Activated T-cell treated with anti-CD3 and anti-CD28 coated beads, Interleukin-2, amount 50 U/mL, for 4 hours (primary cell): ENCODE measurements around the gene TAOK1. TPM values are rescaled to one million over a fixed set of nuclear protein-coding genes. Genes with fewer than 3 reads are reported as not detected.
"Not testable (repeated sequence)": the region's sequence is repeated elsewhere in the genome, so short reads cannot be mapped to it uniquely, and the experiment has no call there.

Experiments
- ATAC-seq, 2 donors: fragments of 200-7000 bp; cut with Tn5 transposase; one replicate each; pipeline ENCODE4 v1.10.0; 2021
- DNase-seq: peaks from one replicate; pipeline ENCODE4 v3.0.0-alpha.2; 2020
- H3K27me3 Mint-ChIP-seq: one replicate; pipeline ENCODE4 v1.8.0; 2021; ENCODE audit warnings: low read depth, mixed read lengths
- H3K36me3 Mint-ChIP-seq: one replicate; pipeline ENCODE4 v1.8.0; 2022; ENCODE audit warnings: mixed read lengths; ENCODE audit not compliant: insufficient read depth
- H3K4me1 Mint-ChIP-seq: one replicate; pipeline ENCODE4 v1.8.0; 2021; ENCODE audit warnings: low read depth, mixed read lengths
- H3K4me3 Mint-ChIP-seq: one replicate; pipeline ENCODE4 v1.8.0; 2021; ENCODE audit warnings: mild to moderate bottlenecking, moderate library complexity, mixed read lengths
- H3K9me3 Mint-ChIP-seq: one replicate; pipeline ENCODE4 v1.8.0; 2021; ENCODE audit warnings: mixed read lengths
- total RNA-seq, 3 donors: library from RNA; stranded (reverse); gene quantifications; one replicate each; pipeline ENCODE4 v1.2.1, GENCODE V29; 2021

The TAOK1 gene
- total RNA-seq, 3 donors from 2014 or later = 35.6 to 42.4 (median 37.4) TPM

GRCh38 chr17:29510953-29511352 is 120.8 kb downstream of the TAOK1 start:
- Mint-ChIP-seq H3K9me3 (no peaks in the 10 kb centered on the region), H3K27me3 (no peaks in the 10 kb centered on the region), H3K36me3 (peaks cover 5% of the 10 kb centered on the region), H3K4me1 (no peaks in the 10 kb centered on the region), H3K4me3 (no peak overlapping the region)
- ATAC-seq (no peak), DNase-seq (no peak)

GRCh38 chr17:29514792-29515191 is 124.6 kb downstream of the TAOK1 start:
- peaks cover 14% of the 10 kb centered on the region for H3K36me3 Mint-ChIP-seq
- ATAC-seq = no peak
- no peak for DNase-seq
- no peak overlapping the region for H3K4me3 Mint-ChIP-seq
- H3K4me1 Mint-ChIP-seq = no peaks in the 10 kb centered on the region
- no peaks in the 10 kb centered on the region for H3K9me3 Mint-ChIP-seq
- H3K27me3 Mint-ChIP-seq = no peaks in the 10 kb centered on the region

GRCh38 chr17:29518359-29518758 is 128.2 kb downstream of the TAOK1 start:
- Mint-ChIP-seq H3K9me3 (no peaks in the 10 kb centered on the region), H3K36me3 (peaks cover 23% of the 10 kb centered on the region), H3K27me3 (no peaks in the 10 kb centered on the region), H3K4me3 (no peak overlapping the region), H3K4me1 (no peaks in the 10 kb centered on the region)
- no peak for DNase-seq
- ATAC-seq = no peak

GRCh38 chr17:29524692-29525091 is 134.5 kb downstream of the TAOK1 start:
- ATAC-seq (no peak), DNase-seq (no peak)
- Mint-ChIP-seq H3K4me1 (no peaks in the 10 kb centered on the region), H3K27me3 (no peaks in the 10 kb centered on the region), H3K9me3 (no peaks in the 10 kb centered on the region), H3K36me3 (peaks cover 19% of the 10 kb centered on the region), H3K4me3 (no peak overlapping the region)

- H3K27me3 Mint-ChIP-seq = no peaks in the 10 kb centered on the region
- no peak overlapping the region for H3K4me3 Mint-ChIP-seq
- H3K36me3 Mint-ChIP-seq = peaks cover 20% of the 10 kb centered on the region
- H3K9me3 Mint-ChIP-seq = no peaks in the 10 kb centered on the region
- no peaks in the 10 kb centered on the region for H3K4me1 Mint-ChIP-seq
- DNase-seq (no peak), ATAC-seq (no peak)
These were observed 136.2 kb downstream of the TAOK1 start for GRCh38 chr17:29526322-29526721.

GRCh38 chr17:29533976-29534375 is 143.8 kb downstream of the TAOK1 start:
- no peak overlapping the region for H3K4me3 Mint-ChIP-seq

GRCh38 chr17:29544066-29544465 is 153.9 kb downstream of the TAOK1 start:
- Mint-ChIP-seq H3K4me1 (peaks cover 6% of the 10 kb centered on the region), H3K27me3 (no peaks in the 10 kb centered on the region), H3K36me3 (peaks cover 14% of the 10 kb centered on the region), H3K4me3 (no peak overlapping the region), H3K9me3 (no peaks in the 10 kb centered on the region)
- DNase-seq = no peak
- ATAC-seq = no peak

More at GRCh38 chr17:29533976-29534375, 143.8 kb downstream of the TAOK1 start:
- H3K27me3 Mint-ChIP-seq = no peaks in the 10 kb centered on the region
- ATAC-seq = no peak
- no peaks in the 10 kb centered on the region for H3K4me1 Mint-ChIP-seq
- DNase-seq = no peak
- H3K9me3 Mint-ChIP-seq = no peaks in the 10 kb centered on the region
- peaks cover 23% of the 10 kb centered on the region for H3K36me3 Mint-ChIP-seq

- H3K36me3 Mint-ChIP-seq = peaks cover 14% of the 10 kb centered on the region
- H3K9me3 Mint-ChIP-seq = no peaks in the 10 kb centered on the region
- peaks cover 9% of the 10 kb centered on the region for H3K4me1 Mint-ChIP-seq
- no peak for DNase-seq
- H3K27me3 Mint-ChIP-seq = no peaks in the 10 kb centered on the region
- H3K4me3 Mint-ChIP-seq = no peak overlapping the region
- no peak for ATAC-seq
These were observed 155.9 kb downstream of the TAOK1 start for GRCh38 chr17:29546085-29546484.

- DNase-seq (no peak), ATAC-seq (no peak)
- Mint-ChIP-seq H3K36me3 (peaks cover 14% of the 10 kb centered on the region), H3K9me3 (no peaks in the 10 kb centered on the region), H3K4me3 (no peak overlapping the region), H3K27me3 (no peaks in the 10 kb centered on the region), H3K4me1 (peaks cover 9% of the 10 kb centered on the region)
These were observed 156.7 kb downstream of the TAOK1 start for GRCh38 chr17:29546830-29547229.

GRCh38 chr17:29549177-29549923 is 159.2 kb downstream of the TAOK1 start:
- Mint-ChIP-seq H3K27me3 (no peaks in the 10 kb centered on the region), H3K4me3 (no peak overlapping the region), H3K4me1 (peaks cover 9% of the 10 kb centered on the region), H3K9me3 (no peaks in the 10 kb centered on the region), H3K36me3 (no peaks in the 10 kb centered on the region)
- no peak for DNase-seq
- peak; percentile 21 to 23 for ATAC-seq

GRCh38 chr17:29555840-29556239 is 165.7 kb downstream of the TAOK1 start:
- no peak for DNase-seq
- no peaks in the 10 kb centered on the region for H3K27me3 Mint-ChIP-seq

GRCh38 chr17:29557085-29557738 is 167.0 kb downstream of the TAOK1 start:
- ATAC-seq = peak; percentile 18 to 28

More at GRCh38 chr17:29555840-29556239, 165.7 kb downstream of the TAOK1 start:
- H3K4me1 Mint-ChIP-seq = peaks cover 15% of the 10 kb centered on the region
- ATAC-seq = no peak
- peaks cover 6% of the 10 kb centered on the region for H3K36me3 Mint-ChIP-seq
- no peaks in the 10 kb centered on the region for H3K9me3 Mint-ChIP-seq
- no peak overlapping the region for H3K4me3 Mint-ChIP-seq

GRCh38 chr17:29557739-29558116 is 167.6 kb downstream of the TAOK1 start:
- H3K4me3 Mint-ChIP-seq = no peak overlapping the region
- no peaks in the 10 kb centered on the region for H3K27me3 Mint-ChIP-seq
- peaks cover 6% of the 10 kb centered on the region for H3K36me3 Mint-ChIP-seq
- DNase-seq (no peak), ATAC-seq (peak; percentile 57 to 62)
- peaks cover 26% of the 10 kb centered on the region for H3K4me1 Mint-ChIP-seq
- H3K9me3 Mint-ChIP-seq = no peaks in the 10 kb centered on the region

More at GRCh38 chr17:29557085-29557738, 167.0 kb downstream of the TAOK1 start:
- Mint-ChIP-seq H3K4me1 (peaks cover 22% of the 10 kb centered on the region), H3K36me3 (peaks cover 6% of the 10 kb centered on the region), H3K4me3 (no peak overlapping the region), H3K27me3 (no peaks in the 10 kb centered on the region), H3K9me3 (no peaks in the 10 kb centered on the region)
- no peak for DNase-seq

- H3K9me3 Mint-ChIP-seq, H3K27me3 Mint-ChIP-seq, DNase-seq, H3K4me3 Mint-ChIP-seq, H3K36me3 Mint-ChIP-seq, ATAC-seq: not testable (repeated sequence)
- H3K4me1 Mint-ChIP-seq = peaks cover 30% of the 10 kb centered on the region
These were observed 168.0 kb downstream of the TAOK1 start for GRCh38 chr17:29558139-29558538.

GRCh38 chr17:29559640-29560039 is 169.5 kb downstream of the TAOK1 start:
- peaks cover 38% of the 10 kb centered on the region for H3K4me1 Mint-ChIP-seq

More at GRCh38 chr17:29559640-29560039, 169.5 kb downstream of the TAOK1 start:
- DNase-seq = no peak
- no peaks in the 10 kb centered on the region for H3K9me3 Mint-ChIP-seq
- H3K4me3 Mint-ChIP-seq = no peak overlapping the region
- no peak for ATAC-seq
- peaks cover 6% of the 10 kb centered on the region for H3K36me3 Mint-ChIP-seq
- H3K27me3 Mint-ChIP-seq = no peaks in the 10 kb centered on the region
